Measurements from ENCODE around the gene LRRC23. TPM values are rescaled to one million over a fixed set of nuclear protein-coding genes. Genes with fewer than 3 reads are reported as not detected.

Gene LRRC23
- total and polyA plus RNA-seq, 2 of the 13 experiments (the other 11 are each of a cell fraction or from before 2014, with no cell fraction given), result 6.0 to 7.8 TPM

DNA sequence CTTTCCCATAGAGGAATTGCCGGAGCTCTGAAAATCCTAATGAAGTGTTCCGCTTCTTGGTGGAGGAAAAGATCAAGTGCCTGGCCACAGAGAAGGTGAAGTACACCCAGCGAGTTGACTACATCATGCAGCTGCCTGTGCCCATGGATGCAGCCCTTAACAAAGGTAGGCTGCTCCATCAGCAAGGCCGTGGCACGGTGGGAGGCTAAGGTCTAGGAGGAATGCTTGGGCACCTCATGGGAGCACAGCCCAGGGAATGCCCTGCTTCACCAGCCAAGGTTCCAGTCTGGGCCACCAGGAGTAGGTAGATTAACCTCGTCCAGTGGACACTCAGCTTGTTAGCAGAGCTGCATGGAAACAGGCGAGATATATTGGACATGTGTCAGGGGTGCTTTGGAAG, 43.7 kb upstream of the LRRC23 start:
- peaks cover 44 to 82% of the 10 kb centered on the region in 2 experiments for H3K36me3 ChIP-seq (replicated peaks in 1 of 2; ENCODE audit: control insufficient read depth in 1 of 2, insufficient read depth in 2 of 2, low read length in 2 of 2)

More for the DNA sequence above, 43.7 kb upstream of the LRRC23 start:
- H3K4me1 ChIP-seq (ENCODE audit: insufficient read depth, low read length), result no peaks in the 10 kb centered on the region
- H3K27me3 ChIP-seq (ENCODE audit: control insufficient read depth in 1 of 2, insufficient read depth in 2 of 2, low read length in 2 of 2), result no peaks in the 10 kb centered on the region
- H3K9ac ChIP-seq (ENCODE audit: insufficient read depth, low read depth, low read length), result no peak overlapping the region
- no peaks in the 10 kb centered on the region for H4K20me1 ChIP-seq (ENCODE audit: insufficient read depth, low read length)
- DNase-seq (ENCODE audit: low spot score) (no peak), FAIRE-seq (no peak), ATAC-seq (no peak)
- intact Hi-C loops (cut with micrococcal nuclease; ENCODE audit: unreplicated experiment) (no loop called here), in situ Hi-C loops (cut with HindIII; ENCODE audit: extremely low pct_ligation_motif_present, low pct_unique_long_range_greater_than_20kb) (no loop called here)
- ChIA-PET CTCF (ENCODE audit: low intra/inter-chr PET ratio, low total read pairs) (no interaction called here), POLR2A (interaction anchor here (1.3 kb wide), 1 partner anchor 9 kb away, joined by 3 read pairs; the partner anchor contains the start of gene USP5)
- H3K4me2 ChIP-seq (ENCODE audit: low read depth, low read length), result no peak overlapping the region
- no peaks in the 10 kb centered on the region for H3K79me2 ChIP-seq (ENCODE audit: insufficient read depth, low read length)
- 99% methylated on average over 7 of the region's 7 CpGs for WGBS (ENCODE audit: low lambda C conversion rate)
- no TSS peak for BruUV-seq (replicated peaks)
- no peaks in the 10 kb centered on the region for H3K9me3 ChIP-seq (ENCODE audit: low read length)
- no peak overlapping the region for H3K27ac ChIP-seq (ENCODE audit: extremely low read length, insufficient read depth, low read length)
- no peak overlapping the region for H3K4me3 ChIP-seq (replicated peaks in 1 of 3; ENCODE audit: insufficient read depth in 1 of 3, low read depth in 2 of 3, low read length in 3 of 3)
- H2AFZ ChIP-seq (ENCODE audit: low read length), result no peak overlapping the region
- TF ChIP-seq, protein P1, sequence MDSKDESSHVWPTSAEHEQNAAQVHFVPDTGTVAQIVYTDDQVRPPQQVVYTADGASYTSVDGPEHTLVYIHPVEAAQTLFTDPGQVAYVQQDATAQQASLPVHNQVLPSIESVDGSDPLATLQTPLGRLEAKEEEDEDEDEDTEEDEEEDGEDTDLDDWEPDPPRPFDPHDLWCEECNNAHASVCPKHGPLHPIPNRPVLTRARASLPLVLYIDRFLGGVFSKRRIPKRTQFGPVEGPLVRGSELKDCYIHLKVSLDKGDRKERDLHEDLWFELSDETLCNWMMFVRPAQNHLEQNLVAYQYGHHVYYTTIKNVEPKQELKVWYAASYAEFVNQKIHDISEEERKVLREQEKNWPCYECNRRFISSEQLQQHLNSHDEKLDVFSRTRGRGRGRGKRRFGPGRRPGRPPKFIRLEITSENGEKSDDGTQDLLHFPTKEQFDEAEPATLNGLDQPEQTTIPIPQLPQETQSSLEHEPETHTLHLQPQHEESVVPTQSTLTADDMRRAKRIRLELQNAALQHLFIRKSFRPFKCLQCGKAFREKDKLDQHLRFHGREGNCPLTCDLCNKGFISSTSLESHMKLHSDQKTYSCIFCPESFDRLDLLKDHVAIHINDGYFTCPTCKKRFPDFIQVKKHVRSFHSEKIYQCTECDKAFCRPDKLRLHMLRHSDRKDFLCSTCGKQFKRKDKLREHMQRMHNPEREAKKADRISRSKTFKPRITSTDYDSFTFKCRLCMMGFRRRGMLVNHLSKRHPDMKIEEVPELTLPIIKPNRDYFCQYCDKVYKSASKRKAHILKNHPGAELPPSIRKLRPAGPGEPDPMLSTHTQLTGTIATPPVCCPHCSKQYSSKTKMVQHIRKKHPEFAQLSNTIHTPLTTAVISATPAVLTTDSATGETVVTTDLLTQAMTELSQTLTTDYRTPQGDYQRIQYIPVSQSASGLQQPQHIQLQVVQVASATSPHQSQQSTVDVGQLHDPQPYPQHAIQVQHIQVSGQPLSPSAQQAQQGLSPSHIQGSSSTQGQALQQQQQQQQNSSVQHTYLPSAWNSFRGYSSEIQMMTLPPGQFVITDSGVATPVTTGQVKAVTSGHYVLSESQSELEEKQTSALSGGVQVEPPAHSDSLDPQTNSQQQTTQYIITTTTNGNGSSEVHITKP (CRISPR knock-in tag; IDR thresholded peaks at IDR 0.05; ENCODE audit: low read depth), result no peak
- no peak for TF ChIP-seq THAP11 (CRISPR knock-in tag; IDR thresholded peaks at IDR 0.05)
- no peak for TF ChIP-seq ZNF577 (CRISPR knock-in tag; IDR thresholded peaks at IDR 0.05; ENCODE audit: borderline replicate concordance, low read depth)
- TF ChIP-seq HMGA1 (CRISPR knock-in tag; conservative IDR thresholded peaks at IDR 0.05), result no peak
- TF ChIP-seq RFX3 (CRISPR knock-in tag; IDR thresholded peaks at IDR 0.05), result no peak
- no peak for TF ChIP-seq JDP2 (CRISPR knock-in tag; IDR thresholded peaks at IDR 0.05; ENCODE audit: borderline replicate concordance)
- TF ChIP-seq, protein P2, sequence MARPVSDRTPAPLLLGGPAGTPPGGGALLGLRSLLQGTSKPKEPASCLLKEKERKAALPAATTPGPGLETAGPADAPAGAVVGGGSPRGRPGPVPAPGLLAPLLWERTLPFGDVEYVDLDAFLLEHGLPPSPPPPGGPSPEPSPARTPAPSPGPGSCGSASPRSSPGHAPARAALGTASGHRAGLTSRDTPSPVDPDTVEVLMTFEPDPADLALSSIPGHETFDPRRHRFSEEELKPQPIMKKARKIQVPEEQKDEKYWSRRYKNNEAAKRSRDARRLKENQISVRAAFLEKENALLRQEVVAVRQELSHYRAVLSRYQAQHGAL (CRISPR knock-in tag; IDR thresholded peaks at IDR 0.05; ENCODE audit: not compliant biosample characterization), result no peak
- TF ChIP-seq, protein P3, sequence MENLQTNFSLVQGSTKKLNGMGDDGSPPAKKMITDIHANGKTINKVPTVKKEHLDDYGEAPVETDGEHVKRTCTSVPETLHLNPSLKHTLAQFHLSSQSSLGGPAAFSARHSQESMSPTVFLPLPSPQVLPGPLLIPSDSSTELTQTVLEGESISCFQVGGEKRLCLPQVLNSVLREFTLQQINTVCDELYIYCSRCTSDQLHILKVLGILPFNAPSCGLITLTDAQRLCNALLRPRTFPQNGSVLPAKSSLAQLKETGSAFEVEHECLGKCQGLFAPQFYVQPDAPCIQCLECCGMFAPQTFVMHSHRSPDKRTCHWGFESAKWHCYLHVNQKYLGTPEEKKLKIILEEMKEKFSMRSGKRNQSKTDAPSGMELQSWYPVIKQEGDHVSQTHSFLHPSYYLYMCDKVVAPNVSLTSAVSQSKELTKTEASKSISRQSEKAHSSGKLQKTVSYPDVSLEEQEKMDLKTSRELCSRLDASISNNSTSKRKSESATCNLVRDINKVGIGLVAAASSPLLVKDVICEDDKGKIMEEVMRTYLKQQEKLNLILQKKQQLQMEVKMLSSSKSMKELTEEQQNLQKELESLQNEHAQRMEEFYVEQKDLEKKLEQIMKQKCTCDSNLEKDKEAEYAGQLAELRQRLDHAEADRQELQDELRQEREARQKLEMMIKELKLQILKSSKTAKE (CRISPR knock-in tag; IDR thresholded peaks at IDR 0.05; ENCODE audit: borderline replicate concordance), result no peak
- TF ChIP-seq MIER2 (CRISPR knock-in tag; IDR thresholded peaks at IDR 0.05), result no peak
